Right lobe of liver (tissue), 4 donors: Measurements from ENCODE around the gene MLIP.

ENCODE experiments used
- CTCF ChIP-seq, 4 donors: fragments of 200-600 bp in 3 of 4; fragments of 450-650 bp in 1 of 4; IDR thresholded peaks; one replicate each; pipeline versions ENCODE4 v1.5.1 to v1.8.0; 2016 to 2022; ENCODE audit warnings: antibody characterized with exemption in 4 of 4, mild to moderate bottlenecking in 2 of 4
- POLR2A ChIP-seq: fragments of 450-650 bp; IDR thresholded peaks from one replicate; pipeline ENCODE4 v1.6.1; 2017; ENCODE audit warnings: antibody characterized with exemption, mild to moderate bottlenecking
- donor health status: DM: no; HTN: no; CAD: no.
- donor health status: DM: no; HTN: no; CAD: no.
- donor health status: DM: no; HTN: yes; CAD: no.

- TF ChIP-seq CTCF (IDR thresholded peaks at IDR 0.05) (no peak), POLR2A (no peak)
These were observed 188.5 kb downstream of the MLIP start for GRCh38 chr6:54299542-54300269.
